Ascending aorta (tissue), 2 donors: Measurements from ENCODE around the gene EYA4. TPM values are rescaled to one million over a fixed set of nuclear protein-coding genes. Genes with fewer than 3 reads are reported as not detected.

Experiments
- DNase-seq, 2 donors: peaks; one replicate each; pipeline ENCODE4 v3.0.0-alpha.2; 2019; ENCODE audit warnings: low spot score in 2 of 2
- H3K27ac ChIP-seq, 2 donors: fragments of 200-600 bp; sonication (generic); one replicate each; pipeline ENCODE4 v1.5.1; 2016 to 2017; ENCODE audit warnings: mild to moderate bottlenecking in 1 of 2
- H3K27me3 ChIP-seq: fragments of 200-600 bp; sonication (generic); one replicate; pipeline ENCODE4 v1.5.1; 2017
- H3K36me3 ChIP-seq, 2 donors: fragments of 200-600 bp; sonication (generic); one replicate each; pipeline ENCODE4 v1.5.1; 2016
- H3K4me1 ChIP-seq, 2 donors: fragments of 200-600 bp; sonication (generic); one replicate each; pipeline ENCODE4 v1.5.1; 2016 to 2017; ENCODE audit warnings: mild to moderate bottlenecking in 1 of 2
- H3K4me3 ChIP-seq, 2 donors: fragments of 200-600 bp; sonication (generic); one replicate each; pipeline ENCODE4 v1.5.1; 2016 to 2017; ENCODE audit warnings: mild to moderate bottlenecking in 1 of 2
- H3K9me3 ChIP-seq, 2 donors: fragments of 200-600 bp; sonication (generic); one replicate each; pipeline ENCODE4 v1.5.1; 2016
- intact Hi-C: fragments of 100-400 bp; cut with DNase I; formaldehyde crosslinking; loops from one replicate; pipeline ENCODE4 v1.15.1; 2023
- total RNA-seq: library from RNA; depleted of rRNA; stranded (reverse); fragments of >200 nt; gene quantifications from one replicate; pipeline ENCODE4 v1.1.0, GENCODE V29; 2016
- TF ChIP-seq, protein P1 (sequence below), 3 experiments: fragments of 200-600 bp in 2 of 3; fragments of 450-650 bp in 1 of 3; sonication (generic) in 2 of 3; IDR thresholded peaks; one replicate each; pipeline ENCODE4 v1.5.1; 2016 to 2019; ENCODE audit warnings: antibody characterized with exemption in 3 of 3, mild to moderate bottlenecking in 1 of 3, moderate library complexity in 1 of 3

Gene EYA4
- total RNA-seq, 1 donor from 2014 or later, result 6.2 TPM

DNA sequence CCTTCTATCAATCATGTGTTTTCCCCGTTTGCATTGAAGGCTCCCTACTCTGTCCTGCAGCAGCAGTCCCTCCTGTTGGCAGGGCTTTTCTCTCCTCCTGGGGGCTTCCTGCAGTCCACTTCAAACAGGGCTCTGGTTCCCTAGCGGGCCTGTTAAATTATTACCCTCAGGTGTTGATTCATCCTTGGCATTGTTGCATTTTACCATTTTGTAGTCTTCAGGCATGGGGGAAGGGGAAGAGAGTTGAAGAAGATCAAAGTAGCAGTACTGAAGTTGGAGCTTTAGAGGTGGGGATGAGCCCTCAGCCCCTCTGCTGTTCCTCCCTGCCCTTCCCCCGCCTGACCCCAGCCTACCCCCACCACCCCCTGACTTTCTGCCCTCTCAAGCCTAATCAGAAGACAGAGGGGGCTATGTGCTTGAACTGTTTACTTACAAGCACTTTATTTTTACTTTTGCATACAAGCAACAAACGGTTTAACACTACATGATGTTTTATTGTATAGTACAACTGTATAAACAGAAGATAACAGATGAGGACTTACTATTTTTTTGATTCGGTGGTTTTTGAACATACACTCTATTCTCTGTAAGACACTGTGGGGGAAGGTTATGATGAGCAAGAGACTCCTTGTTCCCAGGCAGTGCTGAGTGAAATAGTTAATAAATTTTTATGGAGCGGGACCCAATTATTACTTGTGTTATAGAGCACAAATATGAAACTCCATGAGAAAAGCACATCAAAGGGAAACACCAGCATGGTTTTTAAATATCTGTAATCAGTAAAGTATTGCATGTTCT, 169.7 kb downstream of the EYA4 start:
- no peak for DNase-seq
- TF ChIP-seq, protein P1, sequence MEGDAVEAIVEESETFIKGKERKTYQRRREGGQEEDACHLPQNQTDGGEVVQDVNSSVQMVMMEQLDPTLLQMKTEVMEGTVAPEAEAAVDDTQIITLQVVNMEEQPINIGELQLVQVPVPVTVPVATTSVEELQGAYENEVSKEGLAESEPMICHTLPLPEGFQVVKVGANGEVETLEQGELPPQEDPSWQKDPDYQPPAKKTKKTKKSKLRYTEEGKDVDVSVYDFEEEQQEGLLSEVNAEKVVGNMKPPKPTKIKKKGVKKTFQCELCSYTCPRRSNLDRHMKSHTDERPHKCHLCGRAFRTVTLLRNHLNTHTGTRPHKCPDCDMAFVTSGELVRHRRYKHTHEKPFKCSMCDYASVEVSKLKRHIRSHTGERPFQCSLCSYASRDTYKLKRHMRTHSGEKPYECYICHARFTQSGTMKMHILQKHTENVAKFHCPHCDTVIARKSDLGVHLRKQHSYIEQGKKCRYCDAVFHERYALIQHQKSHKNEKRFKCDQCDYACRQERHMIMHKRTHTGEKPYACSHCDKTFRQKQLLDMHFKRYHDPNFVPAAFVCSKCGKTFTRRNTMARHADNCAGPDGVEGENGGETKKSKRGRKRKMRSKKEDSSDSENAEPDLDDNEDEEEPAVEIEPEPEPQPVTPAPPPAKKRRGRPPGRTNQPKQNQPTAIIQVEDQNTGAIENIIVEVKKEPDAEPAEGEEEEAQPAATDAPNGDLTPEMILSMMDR (IDR thresholded peaks at IDR 0.05), result no peak
- Histone ChIP-seq H3K27me3 (no peaks in the 10 kb centered on the region), H3K36me3 (no peaks in the 10 kb centered on the region), H3K4me1 (no peaks in the 10 kb centered on the region), H3K9me3 (no peaks in the 10 kb centered on the region), H3K4me3 (no peak overlapping the region), H3K27ac (no peak overlapping the region)
- intact Hi-C loops, result no loop called here

DNA sequence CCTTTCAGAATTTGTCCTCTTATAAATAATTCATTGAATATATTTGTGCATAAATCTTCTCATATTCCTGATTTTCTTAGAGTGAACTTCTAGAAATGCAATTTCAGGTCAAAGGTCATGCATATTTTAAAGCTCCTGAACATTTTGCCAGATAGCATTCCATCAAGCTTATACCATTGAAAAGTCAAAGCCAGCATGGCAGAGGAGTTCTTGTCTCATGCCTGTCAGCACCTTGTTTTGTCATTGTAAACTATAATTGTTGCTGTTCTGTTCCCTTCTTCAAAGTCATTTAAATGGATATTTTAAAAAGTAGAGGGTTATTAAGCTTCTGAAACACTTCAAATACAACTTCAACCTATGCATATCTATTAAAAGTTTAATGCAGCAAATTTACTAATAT, 170.6 kb downstream of the EYA4 start:
- Histone ChIP-seq H3K27ac (no peak overlapping the region), H3K4me3 (no peak overlapping the region), H3K36me3 (no peaks in the 10 kb centered on the region), H3K4me1 (no peaks in the 10 kb centered on the region), H3K27me3 (no peaks in the 10 kb centered on the region), H3K9me3 (no peaks in the 10 kb centered on the region)
- TF ChIP-seq, protein P1 (IDR thresholded peaks at IDR 0.05), result no peak
- intact Hi-C loops, result no loop called here
- DNase-seq, result no peak

- DNase-seq, result no peak
- no peaks in the 10 kb centered on the region for H3K4me1 ChIP-seq
- H3K4me3 ChIP-seq, result no peak overlapping the region
- intact Hi-C loops, result no loop called here
- TF ChIP-seq, protein P1 (IDR thresholded peaks at IDR 0.05), result no peak
- no peak overlapping the region for H3K27ac ChIP-seq
- no peaks in the 10 kb centered on the region for H3K36me3 ChIP-seq
- H3K9me3 ChIP-seq, result no peaks in the 10 kb centered on the region
- no peaks in the 10 kb centered on the region for H3K27me3 ChIP-seq
These were observed 174.1 kb downstream of the EYA4 start for GRCh38 chr6:133415262-133415661.

DNA sequence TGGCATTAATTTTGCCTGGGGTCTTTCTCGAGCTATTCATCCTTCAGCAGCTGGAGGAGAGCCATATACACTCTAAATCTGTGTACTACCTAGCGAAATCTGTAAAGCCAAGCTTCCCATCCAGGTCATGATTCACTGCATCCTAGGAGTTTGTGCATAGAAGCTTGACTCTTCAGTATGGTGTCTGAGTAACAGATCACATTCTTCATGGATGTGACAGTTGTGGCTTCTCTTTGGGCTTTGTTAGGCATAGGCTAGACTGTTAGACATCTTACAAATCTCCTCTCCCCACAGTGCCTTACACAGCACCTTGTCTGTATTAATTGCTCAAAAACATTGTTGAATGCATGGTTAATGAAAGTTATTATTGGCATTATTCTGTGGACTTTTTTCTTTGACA, 177.0 kb downstream of the EYA4 start:
- H3K9me3 ChIP-seq, result no peaks in the 10 kb centered on the region
- H3K4me1 ChIP-seq, result no peaks in the 10 kb centered on the region
- no peak overlapping the region for H3K27ac ChIP-seq
- H3K4me3 ChIP-seq, result no peak overlapping the region
- DNase-seq, result no peak
- intact Hi-C loops, result no loop called here
- no peaks in the 10 kb centered on the region for H3K36me3 ChIP-seq
- no peaks in the 10 kb centered on the region for H3K27me3 ChIP-seq
- TF ChIP-seq, protein P1 (IDR thresholded peaks at IDR 0.05), result no peak

GRCh38 chr6:133423242-133423641, 182.1 kb downstream of the EYA4 start:
- intact Hi-C loops, result no loop called here
- H3K27me3 ChIP-seq, result no peaks in the 10 kb centered on the region
- H3K27ac ChIP-seq, result no peak overlapping the region
- H3K4me3 ChIP-seq, result no peak overlapping the region
- TF ChIP-seq, protein P1 (IDR thresholded peaks at IDR 0.05), result no peak
- H3K4me1 ChIP-seq, result no peaks in the 10 kb centered on the region
- DNase-seq, result no peak
- H3K36me3 ChIP-seq, result no peaks in the 10 kb centered on the region
- H3K9me3 ChIP-seq, result no peaks in the 10 kb centered on the region
